Thyroid gland (tissue), 4 donors: ENCODE data around the gene PRICKLE4. TPM values are rescaled to one million over a fixed set of nuclear protein-coding genes. Genes with fewer than 3 reads are reported as not detected.
A peak's percentile ranks its signal among the peaks of the same experiment; 100 is the strongest.

ENCODE experiments used
- DNase-seq, 2 donors: peaks; one replicate each; pipeline ENCODE4 v3.0.0-alpha.2; 2019
- H3K27ac ChIP-seq, 3 donors: fragments of 200-600 bp; sonication (generic); 1 replicate in 2 of 3; 2 replicates in 1 of 3; pipeline ENCODE4 v1.5.1; 2016 to 2019; ENCODE audit warnings: mild to moderate bottlenecking in 1 of 3, moderate library complexity in 1 of 3
- H3K27me3 ChIP-seq: fragments of 200-600 bp; sonication (generic); one replicate; pipeline ENCODE4 v1.5.1; 2019
- H3K36me3 ChIP-seq, 2 donors: fragments of 200-600 bp; sonication (generic); one replicate each; pipeline ENCODE4 v1.5.1; 2016 to 2019
- H3K4me1 ChIP-seq, 2 donors: fragments of 200-600 bp; sonication (generic); one replicate each; pipeline ENCODE4 v1.5.1; 2017 to 2019
- H3K4me3 ChIP-seq, 3 donors: fragments of 200-600 bp; sonication (generic); replicated peaks in 1 of 3; 1 replicate in 2 of 3; 2 replicates in 1 of 3; pipeline ENCODE4 v1.5.1; 2016; ENCODE audit warnings: mild to moderate bottlenecking in 1 of 3
- H3K9me3 ChIP-seq: fragments of 200-600 bp; sonication (generic); one replicate; pipeline ENCODE4 v1.5.1; 2017
- CTCF ChIP-seq, 6 experiments: fragments of 200-600 bp in 3 of 6; fragments of 450-650 bp in 3 of 6; sonication (generic) in 3 of 6; IDR thresholded peaks; one replicate each; pipeline ENCODE4 v1.5.1; 2016 to 2019; ENCODE audit warnings: antibody characterized with exemption in 6 of 6, mild to moderate bottlenecking in 2 of 6, inconsistent platforms in 1 of 6, moderate library complexity in 1 of 6
- POLR2A ChIP-seq, 2 donors: fragments of 450-650 bp; IDR thresholded peaks; one replicate each; pipeline ENCODE4 v1.6.1; 2017; ENCODE audit warnings: antibody characterized with exemption in 2 of 2, mild to moderate bottlenecking in 2 of 2, moderate library complexity in 1 of 2
- WGBS, 2 donors: methylation state at CpG; one replicate each; pipeline ENCODE4 v1.1.5; 2017; 5-methylcytosine and 5-hydroxymethylcytosine counted together
- intact Hi-C: fragments of 100-400 bp; cut with DNase I; formaldehyde crosslinking; loops from one replicate; pipeline ENCODE4 v1.15.1; 2023
- total RNA-seq, 4 donors: library from RNA; depleted of rRNA; stranded (reverse); fragments of >200 nt; gene quantifications; one replicate each; pipeline ENCODE4 v1.2.3, GENCODE V29; 2016

The PRICKLE4 gene
- total RNA-seq, 4 donors from 2014 or later = 4.0 to 15.6 (median 12.7) TPM

- H3K27me3 ChIP-seq = no peaks in the 10 kb centered on the region
- TF ChIP-seq POLR2A (IDR thresholded peaks at IDR 0.05) (no peak), CTCF (IDR thresholded peaks at IDR 0.05) (no peak)
- DNase-seq = no peak
- intact Hi-C loops = no loop called here
- H3K27ac ChIP-seq = peak overlapping the region; percentile 91 to 98 (median 94)
- peaks cover 44 to 56% of the 10 kb centered on the region in 2 donors for H3K4me1 ChIP-seq
- H3K36me3 ChIP-seq = no peaks in the 10 kb centered on the region
- H3K4me3 ChIP-seq = peak overlapping the region in 2 of 3 donors; percentile 80 to 88
- 34 to 67% methylated on average over 1 to 6 of the region's 11 CpGs for WGBS, 2 donors
- H3K9me3 ChIP-seq = no peaks in the 10 kb centered on the region
Observed at GRCh38 chr6:41733360-41733706, 47.2 kb upstream of the PRICKLE4 start.

- H3K27ac ChIP-seq = peak overlapping the region; percentile 91 to 98 (median 94)
- TF ChIP-seq CTCF (IDR thresholded peaks at IDR 0.05) = no peak
- peak; percentile 6 to 62 for TF ChIP-seq POLR2A (IDR thresholded peaks at IDR 0.05)
- no peaks in the 10 kb centered on the region for H3K36me3 ChIP-seq
- intact Hi-C loops = no loop called here
- WGBS, 2 donors = 0 to 1% methylated on average over 20 to 24 of the region's 73 CpGs
- peak; percentile 88 to 89 for DNase-seq
- H3K4me1 ChIP-seq = peaks cover 37 to 49% of the 10 kb centered on the region in 2 donors
- no peaks in the 10 kb centered on the region for H3K27me3 ChIP-seq
- no peaks in the 10 kb centered on the region for H3K9me3 ChIP-seq
- peak overlapping the region; percentile 80 to 89 (median 88) for H3K4me3 ChIP-seq
Observed at GRCh38 chr6:41733707-41734665, 46.6 kb upstream of the PRICKLE4 start.

DNA sequence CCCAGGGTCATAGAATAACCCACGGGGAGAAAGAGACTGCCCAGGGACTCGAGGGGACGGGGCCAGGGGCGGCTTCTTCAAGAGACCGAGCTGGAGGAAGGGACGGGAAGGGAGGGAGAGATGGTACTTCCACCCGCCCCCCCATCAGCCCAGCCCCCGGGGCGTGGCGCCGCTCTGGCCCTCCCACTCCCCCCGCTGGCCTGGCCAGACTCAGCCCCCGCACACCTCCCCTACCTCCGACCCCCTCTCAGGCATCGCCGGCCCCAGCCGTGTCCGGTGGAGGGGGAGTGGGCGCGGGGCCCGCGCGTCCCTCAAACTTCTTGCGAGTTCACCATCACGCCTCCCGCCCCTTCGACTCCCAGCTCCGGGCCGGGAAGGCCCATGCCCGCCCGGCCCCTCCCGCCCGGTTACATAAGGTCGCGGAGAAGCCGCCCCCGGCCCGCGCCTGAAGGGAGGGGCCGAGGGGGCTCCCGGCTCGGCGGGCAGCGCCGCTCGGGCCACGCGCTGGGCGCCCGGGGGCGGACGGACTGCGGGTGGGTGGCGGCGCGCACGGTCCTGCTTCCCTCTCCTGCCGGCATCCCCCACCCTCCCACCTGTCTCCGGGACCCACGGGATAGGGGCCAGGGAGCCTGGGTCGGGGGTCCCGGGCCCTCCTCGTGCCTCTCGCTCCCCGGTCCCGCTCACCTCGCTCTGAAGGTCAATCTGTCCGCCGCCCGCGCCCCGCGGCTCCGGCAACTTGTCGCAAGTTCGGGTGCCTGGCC, 45.7 kb upstream of the PRICKLE4 start:
- 0 to 4% methylated on average over 11 to 15 of the region's 76 CpGs for WGBS, 2 donors
- intact Hi-C loops = loop anchor here (5.0 kb wide), 1 partner anchor 42 kb away; the partner anchor contains the start of gene FRS3
- peak overlapping the region; percentile 91 to 98 (median 94) for H3K27ac ChIP-seq
- peaks cover 35 to 41% of the 10 kb centered on the region in 2 donors for H3K4me1 ChIP-seq
- TF ChIP-seq CTCF (IDR thresholded peaks at IDR 0.05) (no peak), POLR2A (IDR thresholded peaks at IDR 0.05) (no peak)
- H3K9me3 ChIP-seq = no peaks in the 10 kb centered on the region
- no peaks in the 10 kb centered on the region for H3K36me3 ChIP-seq
- H3K4me3 ChIP-seq = peak overlapping the region; percentile 80 to 89 (median 88)
- no peaks in the 10 kb centered on the region for H3K27me3 ChIP-seq
- DNase-seq = peak; percentile 84 to 86

- 27 to 60% methylated on average over 5 to 12 of the region's 50 CpGs for WGBS, 2 donors
- H3K27ac ChIP-seq = peak within 1 kb of the TSS; percentile 91 to 98 (median 94)
- H3K9me3 ChIP-seq = no peaks in the 10 kb centered on the region
- peak; percentile 96 to 97 for DNase-seq
- H3K4me1 ChIP-seq = peaks cover 32 to 33% of the 10 kb centered on the region in 2 donors
- H3K27me3 ChIP-seq = no peaks in the 10 kb centered on the region
- intact Hi-C loops = loop anchor here (5.0 kb wide), 1 partner anchor 42 kb away; the partner anchor contains the start of gene FRS3
- peak; percentile 58 to 99 (median 92) for TF ChIP-seq CTCF (IDR thresholded peaks at IDR 0.05)
- TF ChIP-seq POLR2A (IDR thresholded peaks at IDR 0.05) = peak in 1 of 2 donors; percentile 90
- H3K4me3 ChIP-seq = peak within 1 kb of the TSS; percentile 80 to 89 (median 88)
- no peaks in the 10 kb centered on the region for H3K36me3 ChIP-seq
Observed at GRCh38 chr6:41735427-41736185, 45.0 kb upstream of the PRICKLE4 start, which contains the start of gene TFEB. Gene TFEB, minus strand, starts transcription at chr6:41735608. Its CDS starts 44,395 bp downstream, at chr6:41691213.
